Endothelial cell of umbilical vein (primary cell): ENCODE data around the gene TRIM45.

Experiments used
- EZH2 ChIP-seq: IDR thresholded peaks from 2 replicates; pipeline ENCODE4 v1.6.1; 2012; ENCODE audit warnings: borderline replicate concordance, low read depth, mild to moderate bottlenecking, moderate library complexity, low read length, inconsistent platforms; ENCODE audit not compliant: severe bottlenecking
- GATA2 ChIP-seq: IDR thresholded peaks from 2 replicates; pipeline ENCODE4 v1.7.0; 2011; ENCODE audit warnings: low read depth, mild to moderate bottlenecking, moderate library complexity, mixed read lengths, low read length; ENCODE audit not compliant: insufficient read length, insufficient read depth
- JUN ChIP-seq: IDR thresholded peaks from 2 replicates; pipeline ENCODE4 v1.6.1; 2011; ENCODE audit warnings: borderline replicate concordance, low read depth; ENCODE audit not compliant: insufficient read length, insufficient read depth
- MAX ChIP-seq: IDR thresholded peaks from 2 replicates; pipeline ENCODE4 v1.6.1; 2011; ENCODE audit not compliant: insufficient read depth, insufficient read length
- MYC ChIP-seq: IDR thresholded peaks from one replicate; pipeline ENCODE4 v1.6.1; 2011; ENCODE audit warnings: mild to moderate bottlenecking, low read depth, low read length
- POLR2A ChIP-seq: IDR thresholded peaks from 2 replicates; pipeline ENCODE4 v1.6.1; 2012; ENCODE audit warnings: low read depth, mild to moderate bottlenecking, control low read depth, low read length
- POLR2AphosphoS5 ChIP-seq: IDR thresholded peaks from 2 replicates; pipeline ENCODE4 v1.6.1; 2012; ENCODE audit warnings: low read depth, mild to moderate bottlenecking, control low read depth, low read length, moderate library complexity; ENCODE audit not compliant: insufficient read depth
- TF ChIP-seq, protein P1 (sequence below), 2 donors: IDR thresholded peaks; 1 replicate in 1 of 2; 2 replicates in 1 of 2; pipeline ENCODE4 v1.5.1; 2011; ENCODE audit warnings: low read length in 2 of 2, mild to moderate bottlenecking in 2 of 2, moderate library complexity in 2 of 2, control low read depth in 1 of 2, inconsistent platforms in 1 of 2, low read depth in 1 of 2; ENCODE audit not compliant: insufficient read depth in 1 of 2; ENCODE audit errors: extremely low read depth in 1 of 2

DNA sequence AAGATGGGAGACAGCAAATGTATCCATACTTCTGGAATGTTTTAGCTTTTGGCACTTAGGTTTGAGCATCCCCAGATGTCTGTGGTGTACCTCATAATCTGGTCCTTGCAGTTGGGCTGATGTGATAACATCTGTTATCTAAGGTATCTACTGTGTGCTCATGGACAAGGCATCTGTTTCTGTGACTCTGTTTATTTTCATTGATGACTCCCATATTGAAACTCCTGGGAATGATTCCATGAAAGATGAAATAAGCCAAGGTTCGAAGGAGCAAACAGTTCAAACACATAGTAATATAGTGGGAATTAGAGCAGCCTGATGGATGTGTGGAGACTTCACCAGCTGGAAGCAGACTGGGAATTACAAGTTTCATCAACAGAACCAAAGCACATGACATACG, 20.7 kb upstream of the TRIM45 start:
- TF ChIP-seq POLR2A = no peak
- TF ChIP-seq, protein P1, sequence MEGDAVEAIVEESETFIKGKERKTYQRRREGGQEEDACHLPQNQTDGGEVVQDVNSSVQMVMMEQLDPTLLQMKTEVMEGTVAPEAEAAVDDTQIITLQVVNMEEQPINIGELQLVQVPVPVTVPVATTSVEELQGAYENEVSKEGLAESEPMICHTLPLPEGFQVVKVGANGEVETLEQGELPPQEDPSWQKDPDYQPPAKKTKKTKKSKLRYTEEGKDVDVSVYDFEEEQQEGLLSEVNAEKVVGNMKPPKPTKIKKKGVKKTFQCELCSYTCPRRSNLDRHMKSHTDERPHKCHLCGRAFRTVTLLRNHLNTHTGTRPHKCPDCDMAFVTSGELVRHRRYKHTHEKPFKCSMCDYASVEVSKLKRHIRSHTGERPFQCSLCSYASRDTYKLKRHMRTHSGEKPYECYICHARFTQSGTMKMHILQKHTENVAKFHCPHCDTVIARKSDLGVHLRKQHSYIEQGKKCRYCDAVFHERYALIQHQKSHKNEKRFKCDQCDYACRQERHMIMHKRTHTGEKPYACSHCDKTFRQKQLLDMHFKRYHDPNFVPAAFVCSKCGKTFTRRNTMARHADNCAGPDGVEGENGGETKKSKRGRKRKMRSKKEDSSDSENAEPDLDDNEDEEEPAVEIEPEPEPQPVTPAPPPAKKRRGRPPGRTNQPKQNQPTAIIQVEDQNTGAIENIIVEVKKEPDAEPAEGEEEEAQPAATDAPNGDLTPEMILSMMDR (IDR thresholded peaks at IDR 0.05; ENCODE audit: extremely low read depth in 1 of 2, insufficient read depth in 1 of 2, low read depth in 1 of 2, low read length in 2 of 2) = no peak
- no peak for TF ChIP-seq EZH2
- no peak for TF ChIP-seq JUN
- TF ChIP-seq MYC = no peak
- TF ChIP-seq POLR2AphosphoS5 = no peak
- no peak for TF ChIP-seq MAX
- TF ChIP-seq GATA2 = no peak
